ENCODE results near the gene ANOS1.

- no peak for TF ChIP-seq CTCF (IDR thresholded peaks at IDR 0.05; ENCODE audit: borderline replicate concordance, extremely low read depth, low read length, poor library complexity, severe bottlenecking)
- no peak for TF ChIP-seq EZH2 (IDR thresholded peaks at IDR 0.05; ENCODE audit: borderline replicate concordance, low read depth, low read length, severe bottlenecking)
These were observed 91.9 kb downstream of the ANOS1 start for GRCh38 chrX:8639949-8640475.

All from DND-41 (cell line).